Measurements from ENCODE around the gene LANCL2.

The LANCL2 gene

DNA sequence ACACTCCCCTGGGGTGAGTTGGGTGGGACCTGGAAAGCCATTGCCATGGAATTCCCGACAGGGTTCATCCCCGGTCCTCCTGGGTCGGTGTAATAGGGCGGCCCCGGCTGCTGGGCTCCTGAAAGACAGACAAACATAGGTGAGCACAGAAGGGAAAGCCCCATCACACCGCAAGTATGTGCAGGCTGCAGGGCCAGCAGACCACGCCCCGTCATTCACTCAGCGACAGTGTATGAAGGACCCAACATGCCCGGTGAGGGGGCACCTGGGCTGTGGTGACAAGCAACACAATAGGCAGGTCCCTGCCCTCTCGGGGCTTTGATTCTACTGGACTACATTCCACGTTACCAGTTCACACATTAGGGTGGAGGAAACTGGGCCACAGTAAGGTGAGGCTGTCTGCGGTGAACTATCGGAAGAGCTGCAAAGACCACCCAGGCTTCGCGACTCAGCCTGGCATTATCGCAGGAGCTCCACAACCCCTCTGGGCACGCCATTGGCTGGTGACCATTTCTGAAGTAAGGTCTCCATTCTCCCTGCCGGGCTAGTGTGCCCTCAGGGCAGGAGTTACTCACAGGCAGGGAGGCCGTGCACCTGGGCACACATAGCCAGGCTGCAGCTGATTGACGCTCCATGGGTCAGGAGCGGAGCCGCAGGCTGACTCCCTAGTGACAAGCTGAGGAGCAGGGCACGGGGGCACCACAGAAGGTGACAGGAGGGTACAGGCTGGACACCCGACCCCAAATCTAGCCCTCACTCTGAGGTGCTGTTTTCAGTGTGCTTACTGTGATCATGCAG, 108.0 kb downstream of the LANCL2 start:
- DNase-seq = no peak

DNA sequence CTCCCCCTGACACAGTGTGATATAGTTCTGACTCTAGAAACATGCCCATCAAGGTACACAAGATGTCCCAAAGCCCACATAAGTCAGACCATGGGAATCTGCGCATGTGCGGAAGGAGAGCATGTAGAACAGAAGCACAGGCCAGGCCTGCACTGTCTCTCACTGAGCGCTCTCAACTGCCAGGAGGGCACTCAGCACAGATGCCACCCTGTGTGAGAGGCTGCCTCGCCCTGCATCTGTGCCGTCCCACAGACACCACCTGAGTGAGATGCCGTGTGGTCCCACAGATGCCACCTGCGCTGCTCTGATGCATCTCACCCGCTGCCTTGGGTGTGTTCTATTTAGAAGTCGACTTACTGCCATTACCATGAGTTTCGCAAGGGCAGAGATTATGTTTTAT, 108.8 kb downstream of the LANCL2 start:
- no peak for DNase-seq

GRCh38 chr7:55474944-55475854, 110.1 kb downstream of the LANCL2 start:
- no peak for DNase-seq

DNA sequence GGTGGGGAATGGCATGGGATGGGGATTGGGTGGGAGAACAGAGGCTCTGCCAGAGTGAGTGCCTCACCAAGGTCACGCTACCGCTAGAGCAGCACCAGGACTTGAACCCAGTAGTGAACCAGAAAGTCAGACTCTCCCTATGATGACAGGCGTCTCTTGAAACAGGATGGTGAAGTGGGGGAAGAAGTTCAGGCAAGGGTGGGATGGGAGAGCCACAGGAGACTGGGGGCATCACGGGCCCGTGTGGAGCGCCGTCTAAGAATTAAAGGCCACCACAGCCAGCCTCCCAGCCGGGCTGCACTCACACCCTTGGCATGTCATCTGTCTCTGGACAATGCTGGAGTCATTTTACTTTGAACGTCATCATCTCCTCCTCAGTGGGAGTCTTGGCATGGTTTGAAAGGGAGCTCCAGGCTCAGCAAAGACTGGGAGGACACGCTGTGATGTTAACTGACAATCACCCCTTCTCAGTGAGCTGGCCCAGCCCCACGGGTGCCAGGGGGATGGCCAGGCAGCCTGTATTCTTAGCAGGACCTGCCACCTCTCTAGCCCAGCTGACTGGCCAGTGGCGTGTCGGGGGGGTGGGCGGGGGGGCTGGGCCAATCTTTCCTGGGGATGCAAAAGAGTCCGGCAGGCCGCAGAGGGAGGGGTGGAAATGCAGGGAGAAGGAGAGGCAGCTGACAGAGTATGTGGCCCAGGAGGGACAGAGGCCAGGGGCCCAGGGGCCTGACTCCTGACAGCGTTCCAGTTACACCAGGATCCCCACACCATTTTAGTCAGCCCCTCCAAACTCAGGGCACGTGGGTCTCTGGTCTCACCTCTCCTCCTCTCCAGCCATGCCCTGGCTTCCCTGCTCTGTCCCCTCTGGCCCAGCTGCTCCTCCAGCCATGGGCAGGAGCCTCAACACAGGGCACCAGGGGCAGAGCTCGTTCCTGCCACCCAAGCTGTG, 111.0 kb downstream of the LANCL2 start:
- no peak for DNase-seq

- no peak for DNase-seq
Measured at GRCh38 chr7:55476852-55477780, 112.0 kb downstream of the LANCL2 start.

- no peak for DNase-seq
Measured at GRCh38 chr7:55477781-55478374, 112.7 kb downstream of the LANCL2 start.

DNA sequence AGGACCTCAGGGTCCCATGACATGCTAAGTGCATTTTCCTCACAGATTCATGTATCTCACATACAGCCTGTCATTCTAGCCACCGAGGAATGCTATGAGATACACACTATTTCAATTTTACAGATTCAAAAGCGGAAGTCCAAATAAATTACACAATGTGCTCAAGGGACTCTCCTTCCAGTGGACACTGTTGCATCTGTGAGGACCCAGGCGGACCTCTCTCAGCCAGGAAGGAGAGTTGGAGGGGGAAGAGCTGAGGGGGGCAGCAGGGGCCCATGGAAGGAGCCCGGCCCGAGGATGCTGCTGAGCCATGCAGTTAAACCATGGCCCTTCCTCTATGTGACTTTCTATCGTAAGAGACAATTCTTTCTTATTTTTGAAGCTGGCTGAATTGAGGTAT, 113.6 kb downstream of the LANCL2 start:
- no peak for DNase-seq

DNA sequence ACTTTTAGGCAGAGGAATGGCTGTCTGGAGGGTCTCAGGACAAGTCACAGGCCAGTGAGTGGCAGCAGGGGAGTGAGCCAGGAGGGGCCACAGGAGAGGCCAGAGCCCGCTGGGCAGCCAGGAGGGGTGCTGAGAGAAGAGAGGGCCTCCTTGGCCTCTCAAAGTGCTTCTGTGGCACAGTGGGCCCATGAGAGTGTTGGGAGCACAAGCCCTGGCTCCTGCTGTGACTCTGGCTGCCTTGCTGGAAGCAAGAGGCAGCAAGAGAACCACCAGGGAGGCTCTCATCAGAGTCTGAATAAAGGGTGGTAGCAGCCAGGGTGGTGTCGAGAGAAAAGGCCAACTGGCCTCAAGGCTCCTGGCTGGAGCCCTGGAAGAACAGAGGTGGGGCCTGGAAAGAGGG, 116.0 kb downstream of the LANCL2 start:
- DNase-seq = no peak

GRCh38 chr7:55483046-55483445, 117.9 kb downstream of the LANCL2 start:
- DNase-seq = no peak
